NCI-H1105 treated with DMSO at 0.1 percent for 48 hours (cell line): ENCODE data around the gene DYNC1LI2.
"Not testable (repeated sequence)": the region's sequence is repeated elsewhere in the genome, so short reads cannot be mapped to it uniquely, and the experiment has no call there.

Experiments used
- DNase-seq: peaks from one replicate; lab custom pipeline; 2025; lab: John Stamatoyannopoulos, UW

Gene DYNC1LI2

DNA sequence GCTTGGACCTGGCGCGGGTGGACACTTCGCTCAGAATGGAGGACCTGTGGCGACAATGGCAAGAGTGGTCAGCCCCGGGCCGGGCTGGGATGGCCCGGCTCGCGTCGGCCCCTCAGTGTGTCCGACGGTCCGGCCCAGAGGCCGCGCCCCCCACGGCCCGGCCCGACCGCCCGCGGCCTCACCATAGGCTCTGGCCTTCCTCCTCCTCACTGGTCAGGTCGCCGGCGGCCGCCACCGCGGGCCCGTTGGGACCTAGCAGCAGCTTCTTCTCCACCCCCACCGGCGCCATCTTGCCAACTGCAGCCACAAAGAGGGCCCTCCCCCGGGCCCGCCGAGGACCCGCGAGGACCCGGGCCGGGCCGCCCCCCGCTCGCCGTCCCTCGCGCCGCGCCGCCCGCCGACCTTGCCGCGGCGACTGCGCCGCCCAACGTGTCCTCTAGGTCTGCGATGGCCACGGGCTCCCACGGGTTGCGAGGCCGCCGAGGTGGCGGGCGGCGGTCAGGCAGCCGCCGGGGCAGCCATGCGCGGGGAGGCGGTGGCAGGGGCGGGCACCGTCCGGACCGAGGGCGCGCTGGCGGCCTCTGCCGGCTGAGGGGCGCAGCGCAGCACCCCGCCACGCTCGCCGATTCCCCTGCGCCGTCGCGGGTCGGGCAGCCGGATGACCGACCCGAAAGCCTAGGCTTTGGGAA, at the start of gene DYNC1LI2:
Gene DYNC1LI2, minus strand, starts transcription at position 307 of the 689 bp plus-strand sequence. Its CDS starts 18 bp downstream, at position 289.
- DNase-seq, result peak; percentile 43

DNA sequence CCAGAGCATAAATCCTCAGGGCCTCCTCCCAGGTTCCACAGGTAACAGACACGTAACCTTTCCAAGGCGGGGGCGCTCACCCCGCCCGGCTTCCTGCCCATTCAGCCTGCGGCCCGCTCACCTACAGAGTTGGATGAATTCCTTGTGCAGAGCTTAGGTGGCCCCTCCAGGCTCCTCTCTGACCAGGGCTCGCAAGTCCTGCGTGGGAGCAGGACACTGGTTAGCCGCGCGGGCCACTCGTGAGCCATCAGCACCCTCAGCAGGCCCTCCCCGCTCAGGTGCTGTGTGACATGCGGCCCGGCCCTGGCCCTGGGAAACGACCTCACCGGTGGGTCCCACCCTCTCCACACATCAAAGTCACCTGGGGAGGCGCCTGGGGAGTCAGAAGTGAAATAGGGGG, 49.4 kb upstream of the DYNC1LI2 start:
- no peak for DNase-seq

DNA sequence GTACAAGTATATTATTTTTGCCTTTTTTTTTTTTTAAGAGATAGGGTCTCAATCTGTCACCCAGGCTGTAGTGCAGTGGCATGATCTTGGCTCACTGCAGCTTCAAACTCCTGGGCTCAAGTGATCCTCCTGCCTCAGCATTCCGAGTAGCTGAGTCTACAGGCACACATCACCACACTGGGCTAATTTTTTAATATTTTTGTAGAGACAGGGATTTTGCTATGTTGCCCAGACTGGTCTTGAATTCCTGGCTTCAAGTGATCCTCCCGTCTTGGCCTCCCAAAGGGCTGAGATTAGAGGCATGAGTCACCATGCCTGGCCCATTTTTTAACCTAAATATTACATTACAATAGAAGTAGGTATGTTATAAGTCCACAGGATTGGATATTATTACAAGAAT, 46.8 kb upstream of the DYNC1LI2 start:
- no peak for DNase-seq

DNA sequence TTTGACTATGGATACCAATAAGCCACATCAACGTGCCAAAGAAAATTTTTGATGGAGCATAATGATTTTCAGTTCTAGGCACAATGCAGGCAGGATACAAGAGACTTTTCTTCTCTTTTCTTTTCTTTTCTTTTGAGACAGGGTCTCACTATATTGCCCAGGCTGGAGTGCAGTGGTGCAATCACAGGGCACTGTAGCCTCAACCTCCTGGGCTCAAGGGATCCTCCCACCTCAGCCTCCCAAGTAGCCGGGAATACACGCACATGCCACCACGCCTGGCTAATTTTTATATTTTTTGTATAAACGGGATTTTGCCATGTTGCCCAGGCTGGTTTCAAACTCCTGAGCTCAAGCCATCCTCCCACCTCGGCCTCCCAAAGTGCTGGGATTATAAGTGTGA, 42.6 kb upstream of the DYNC1LI2 start:
- not testable (repeated sequence) for DNase-seq

DNA sequence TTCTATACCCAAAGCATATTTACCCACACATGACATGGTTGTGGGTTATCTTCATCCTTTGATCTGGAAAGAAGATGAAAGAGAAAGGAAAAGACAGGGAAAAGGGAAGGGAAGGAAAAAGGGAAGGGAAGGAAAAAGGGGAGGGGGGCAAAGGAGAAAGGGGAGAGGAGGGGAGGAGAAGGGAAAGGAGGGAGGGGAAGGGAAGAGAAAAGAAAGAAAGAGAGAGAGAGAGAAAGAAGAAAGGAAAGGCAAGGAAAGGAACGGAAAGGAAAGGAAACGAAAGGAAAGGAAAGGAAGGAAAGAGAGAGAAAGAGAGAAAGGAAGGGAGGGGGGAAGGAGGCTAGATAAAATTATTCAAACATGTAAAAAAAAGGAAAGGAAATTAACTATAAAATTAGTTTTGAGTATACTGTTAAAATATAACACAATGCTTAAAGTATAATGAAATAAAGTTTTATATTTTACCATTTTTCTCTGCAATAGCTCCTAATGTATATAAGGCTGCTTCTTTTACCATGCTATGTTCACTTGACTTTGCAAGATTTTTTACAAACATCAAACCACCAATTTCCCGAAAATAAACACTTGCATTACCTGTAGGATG, 38.8 kb upstream of the DYNC1LI2 start:
- no peak for DNase-seq

DNA sequence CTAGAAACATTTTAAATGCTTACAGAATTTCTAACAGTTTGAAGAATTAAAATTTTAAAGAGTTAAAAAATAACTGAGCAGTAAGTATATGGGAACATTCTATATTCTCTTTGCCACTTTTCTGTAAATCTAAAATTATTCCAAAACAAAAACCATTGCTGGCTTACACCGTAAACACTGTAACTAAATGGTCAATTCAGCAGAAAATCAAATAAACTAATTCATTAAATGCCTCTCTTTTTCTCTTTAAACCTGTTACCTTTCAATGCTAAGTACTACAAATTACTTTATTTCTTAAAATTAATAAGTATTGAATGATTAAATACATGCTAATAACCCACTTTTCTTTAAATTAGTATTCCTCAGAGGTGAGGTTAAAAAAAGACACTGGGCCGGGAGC, 36.0 kb upstream of the DYNC1LI2 start:
- no peak for DNase-seq

DNA sequence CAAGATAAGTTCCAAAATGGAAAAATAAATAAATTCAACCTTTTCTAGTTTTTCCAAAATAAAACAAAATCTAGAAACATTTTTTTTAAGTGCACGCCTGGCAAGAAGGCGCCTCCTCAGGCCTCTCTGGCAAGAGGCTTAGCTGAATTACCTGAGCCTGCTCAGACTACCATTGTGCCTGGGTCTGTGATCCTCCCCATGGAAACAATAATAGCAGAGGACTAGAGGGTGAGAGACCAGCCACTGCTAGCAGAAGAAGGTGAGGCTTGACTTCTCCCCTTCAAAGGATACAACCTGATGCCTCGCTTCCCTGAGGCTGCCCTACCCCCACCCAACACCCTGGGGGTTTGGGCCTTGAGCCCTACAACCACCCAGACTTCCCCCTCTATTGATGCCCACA, 35.1 kb upstream of the DYNC1LI2 start:
- DNase-seq, result no peak

DNA sequence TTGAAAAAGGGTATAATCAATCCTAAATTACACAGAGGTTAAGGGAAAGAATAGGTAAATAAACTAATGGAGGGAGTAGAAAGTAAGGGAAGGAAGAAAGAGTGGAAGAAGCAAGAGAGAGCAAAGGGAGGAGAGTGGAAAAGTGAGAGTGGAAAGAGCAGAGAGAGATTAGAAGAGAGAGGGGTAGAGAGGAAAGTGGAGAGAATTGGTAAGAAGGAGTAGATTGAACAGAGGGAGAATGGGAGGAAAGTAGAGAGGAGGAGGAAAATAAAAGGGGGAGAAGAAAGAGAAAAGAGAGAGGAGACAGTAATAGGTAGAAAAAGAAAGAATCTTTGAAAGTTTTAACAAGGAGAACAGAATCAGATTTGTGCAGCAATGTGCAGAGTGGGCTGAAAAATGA, 25.0 kb upstream of the DYNC1LI2 start:
- no peak for DNase-seq

DNA sequence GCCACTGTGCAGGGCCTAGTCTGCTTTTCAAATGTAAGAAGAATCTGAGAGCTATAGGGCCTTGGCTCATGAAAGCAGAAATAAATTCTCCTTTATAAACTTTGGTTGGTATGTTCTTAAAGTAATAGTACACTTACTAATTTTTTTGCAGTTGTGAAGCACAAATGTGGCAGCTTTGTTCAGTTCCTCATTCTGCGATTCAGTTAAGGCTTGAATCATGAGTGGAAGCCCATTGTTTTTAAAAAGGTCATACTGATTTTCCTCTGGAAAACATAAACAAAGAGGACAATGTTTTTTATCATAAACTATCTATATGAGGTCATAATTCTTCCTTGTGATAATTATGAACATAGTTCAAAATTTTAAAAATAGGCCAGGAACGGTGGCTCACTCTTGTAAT, 23.6 kb upstream of the DYNC1LI2 start:
- DNase-seq, result no peak

DNA sequence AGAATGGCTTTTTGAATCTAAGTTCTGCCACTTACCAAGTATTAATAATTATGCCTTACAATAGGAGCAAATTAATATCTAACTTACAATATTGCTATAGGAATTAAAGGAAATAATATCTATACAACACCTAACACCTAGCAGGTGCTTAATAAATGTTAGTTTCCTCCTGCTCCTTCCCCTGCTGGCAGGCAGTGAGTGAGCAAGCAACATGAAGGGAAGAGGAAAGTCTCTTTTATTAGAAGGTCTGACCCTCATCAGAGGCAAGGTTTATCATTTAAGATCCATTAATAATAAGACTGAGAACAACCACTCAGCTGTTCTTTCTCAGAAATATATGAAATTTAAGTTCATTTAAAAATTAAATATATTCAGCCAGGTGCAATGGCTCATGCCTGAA, 6.7 kb upstream of the DYNC1LI2 start:
- DNase-seq, result no peak

DNA sequence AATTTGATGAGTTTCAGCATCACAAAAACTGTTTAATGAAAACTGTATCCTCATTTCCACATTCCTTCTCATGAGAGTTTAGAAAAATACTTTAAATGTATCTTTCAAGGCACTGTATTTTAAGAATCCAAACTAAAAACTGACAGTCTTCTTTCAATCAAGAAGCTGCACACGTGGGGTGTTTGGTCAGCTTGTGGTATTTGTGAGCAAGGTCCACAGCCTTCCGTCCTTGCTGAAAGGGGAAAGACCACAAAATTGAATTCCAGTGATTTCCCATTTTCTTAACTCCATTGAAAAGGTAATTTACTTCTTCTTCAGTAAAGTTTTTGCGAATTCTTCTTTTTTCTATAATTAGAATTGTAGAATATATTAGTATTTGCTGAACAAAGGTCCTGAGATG, 3.4 kb upstream of the DYNC1LI2 start:
- no peak for DNase-seq

DNA sequence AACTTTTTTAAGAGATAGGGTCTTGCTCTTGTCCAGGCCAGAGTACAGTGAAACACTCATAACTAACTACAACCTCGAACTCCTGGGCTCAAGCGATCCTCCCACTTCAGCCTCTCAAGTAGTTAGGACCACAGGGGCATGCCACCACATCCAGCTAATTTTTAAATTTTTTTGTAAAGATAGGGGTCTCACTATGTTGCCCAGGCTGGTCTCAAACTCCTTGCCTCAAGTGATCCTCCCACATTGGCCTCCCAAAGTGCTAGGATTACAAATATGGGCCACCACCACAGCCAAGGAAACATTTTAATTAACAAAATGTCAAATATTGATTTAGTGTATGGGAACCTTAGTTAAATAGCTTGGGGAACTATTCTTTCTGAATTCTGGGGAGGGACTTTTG, 2.8 kb upstream of the DYNC1LI2 start:
- DNase-seq, result no peak

DNA sequence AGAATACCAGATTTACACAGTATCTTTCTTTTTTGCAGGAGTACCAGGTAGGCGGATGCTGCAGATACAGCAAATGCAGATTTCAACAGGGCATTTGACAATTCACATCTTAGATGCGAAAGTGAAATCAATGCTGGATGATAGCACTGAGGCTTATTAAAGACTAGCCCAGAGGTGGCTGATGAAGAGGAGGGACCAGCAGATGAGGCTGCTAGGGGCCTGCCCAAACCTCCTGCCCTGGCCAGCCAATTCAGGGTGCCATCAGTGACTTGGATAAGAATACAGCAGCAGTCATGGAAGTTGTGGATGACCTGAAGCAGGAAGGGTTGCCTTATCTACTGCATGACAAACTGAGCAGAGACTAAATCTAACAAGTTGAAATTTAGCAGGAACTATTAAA, 1.5 kb upstream of the DYNC1LI2 start:
- DNase-seq, result no peak

DNA sequence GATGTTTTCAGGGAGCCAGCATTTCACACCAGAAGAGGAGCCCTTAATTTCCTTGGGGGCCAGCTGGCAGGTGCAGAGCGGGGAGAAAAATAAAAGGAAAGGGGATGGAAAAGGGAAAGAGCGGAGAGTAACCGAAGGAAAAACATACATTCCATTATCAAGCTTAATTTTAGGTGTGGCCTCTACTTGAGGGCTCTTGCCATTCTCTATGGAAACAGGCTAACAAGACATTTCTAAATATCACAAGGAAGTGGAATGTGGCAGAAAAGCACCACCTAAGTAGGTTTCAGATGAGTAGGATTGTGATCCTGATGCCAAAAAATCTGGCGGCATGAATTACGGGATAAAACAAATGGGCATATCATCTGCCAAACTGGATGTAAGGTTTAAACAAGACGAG, 970 bp upstream of the DYNC1LI2 start:
- DNase-seq, result no peak

DNA sequence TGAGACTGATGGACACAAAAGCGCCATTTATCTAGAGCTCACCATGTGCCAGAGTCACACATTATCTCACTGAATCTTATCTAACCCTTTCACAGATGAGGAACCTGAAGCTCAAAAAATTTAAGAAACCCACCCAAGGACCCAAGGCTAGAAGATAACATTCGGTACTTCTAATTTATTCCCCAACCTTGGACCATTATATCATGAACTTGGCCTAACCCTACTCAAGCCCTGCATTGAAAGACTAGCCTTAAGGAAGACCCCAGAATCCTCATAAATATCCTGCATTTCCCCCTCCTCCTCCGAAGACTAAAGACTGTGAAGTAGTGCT, 548 bp upstream of the DYNC1LI2 start:
- no peak for DNase-seq

DNA sequence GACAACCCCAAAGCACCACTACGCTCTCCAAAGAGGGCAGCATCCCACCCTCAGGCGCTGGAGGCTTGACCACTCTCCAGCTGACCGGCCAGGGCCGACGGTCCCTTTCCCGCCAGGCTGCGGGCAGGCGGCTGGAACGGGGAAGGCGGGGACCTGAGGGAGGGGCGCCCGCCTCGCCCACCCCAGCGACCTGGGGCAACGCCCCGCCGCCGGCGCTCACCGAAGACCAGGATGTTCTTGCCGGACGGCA, 431 bp downstream of the DYNC1LI2 start:
- DNase-seq, result peak; percentile 7

DNA sequence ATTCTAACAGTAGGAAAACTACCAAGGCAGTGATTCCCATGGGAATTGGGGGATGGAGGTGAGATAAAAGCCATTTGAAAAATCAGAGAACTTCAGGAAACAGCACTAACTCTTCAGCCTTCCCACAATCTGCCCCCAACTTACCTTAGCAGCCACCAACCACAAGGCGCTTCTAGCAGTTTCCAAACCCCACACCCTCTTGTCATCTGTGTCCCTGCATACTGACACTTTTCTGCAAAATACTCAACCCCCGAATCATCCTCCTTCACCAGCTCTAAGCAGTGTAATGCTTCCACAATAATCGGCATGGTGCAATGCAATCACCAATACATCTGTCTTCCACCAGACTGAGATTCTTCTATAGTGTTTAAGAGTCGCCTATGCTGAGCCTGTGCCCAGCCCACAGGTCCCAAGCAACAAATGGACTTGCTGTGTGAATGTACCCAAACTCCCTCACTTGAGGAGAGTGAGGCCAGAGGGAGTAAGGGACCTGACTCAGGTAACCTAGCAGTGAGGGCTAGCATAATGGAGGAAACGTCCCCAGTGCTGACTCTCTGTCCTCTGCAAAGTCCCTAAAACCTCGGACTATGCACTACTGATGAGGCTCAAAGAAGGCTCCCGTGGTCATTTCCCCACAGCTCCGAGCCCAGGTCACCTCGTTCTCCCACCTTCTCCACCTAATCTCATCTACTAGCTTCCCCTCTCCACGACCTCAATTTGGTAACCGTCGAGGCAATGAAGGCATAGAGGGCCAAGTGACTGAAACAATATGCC, 943 bp downstream of the DYNC1LI2 start:
- no peak for DNase-seq

DNA sequence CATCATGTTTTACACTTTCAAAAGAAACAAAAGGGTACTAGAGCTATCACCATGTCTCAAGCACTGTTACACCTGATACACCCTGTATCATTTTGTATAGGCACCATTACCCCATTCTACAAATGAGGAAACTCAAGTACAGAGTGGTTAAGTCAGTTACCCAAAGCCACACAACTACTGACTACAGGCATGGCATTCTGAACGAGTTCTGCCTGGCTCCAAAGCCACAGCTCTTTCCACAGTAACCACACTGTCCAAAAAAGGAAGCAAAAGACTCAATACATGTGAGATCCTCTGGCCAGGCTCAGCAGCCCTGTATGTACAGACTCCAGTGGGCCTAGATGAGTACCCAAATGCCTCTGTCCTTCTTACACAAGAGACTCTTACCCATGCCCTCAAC, 4.7 kb downstream of the DYNC1LI2 start:
- no peak for DNase-seq

DNA sequence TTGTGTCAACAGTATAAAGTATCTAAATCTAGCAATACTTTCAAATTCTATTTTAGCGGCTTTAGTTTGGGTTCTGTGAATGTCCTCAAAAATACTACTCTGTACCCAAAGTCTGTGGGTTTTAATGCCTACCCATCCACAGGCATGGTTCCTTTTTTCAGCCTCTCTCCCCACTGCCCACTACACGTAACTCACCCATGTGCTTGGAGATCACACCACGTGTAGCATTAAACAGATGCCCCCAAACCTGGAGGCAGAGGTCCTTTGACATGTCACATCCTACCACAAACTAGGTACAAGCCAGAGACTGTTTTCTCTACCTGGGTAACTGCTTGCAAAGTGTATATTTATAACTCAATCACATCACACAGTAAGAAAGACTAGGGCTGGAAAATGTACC, 5.4 kb downstream of the DYNC1LI2 start:
- DNase-seq, result no peak

DNA sequence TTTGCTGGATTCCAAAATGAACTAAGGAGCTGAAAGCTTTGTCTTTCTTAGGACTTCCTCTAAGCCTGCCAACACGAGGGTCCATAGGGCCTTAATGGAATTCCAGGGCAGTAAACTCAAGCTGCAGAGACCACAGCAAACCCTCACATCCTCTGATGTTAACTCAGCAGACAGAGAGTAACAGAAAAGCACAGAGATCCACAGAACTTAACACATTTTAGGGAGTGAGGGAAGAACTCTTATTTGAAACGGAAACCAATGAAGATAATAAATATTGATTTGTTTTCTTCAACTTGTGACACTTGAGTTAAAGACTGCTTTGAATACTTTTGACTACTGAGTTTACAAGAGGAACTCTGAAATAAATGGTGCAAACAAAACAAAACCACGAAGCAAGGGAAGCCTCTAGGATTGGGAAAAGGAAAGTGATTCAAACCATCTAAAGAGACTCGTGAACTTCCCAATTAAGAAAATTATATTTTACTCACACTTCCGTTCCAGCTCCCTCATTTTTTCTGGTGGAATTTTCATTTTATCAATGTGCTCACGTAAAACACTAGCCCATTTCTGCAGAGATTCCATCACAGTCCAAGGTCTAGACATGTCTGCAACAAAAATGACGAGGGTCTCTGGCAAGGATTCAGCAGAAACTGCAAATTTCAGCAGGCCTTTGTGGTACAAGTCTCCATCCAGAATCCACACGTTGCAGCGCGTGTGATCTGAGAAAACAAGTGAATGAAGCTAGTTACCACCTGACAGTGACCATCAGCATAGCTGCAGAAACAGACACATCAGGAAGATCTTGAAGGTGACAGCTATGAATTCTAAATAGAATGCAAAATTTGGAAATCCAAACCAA, 9.2 kb downstream of the DYNC1LI2 start:
- no peak for DNase-seq

DNA sequence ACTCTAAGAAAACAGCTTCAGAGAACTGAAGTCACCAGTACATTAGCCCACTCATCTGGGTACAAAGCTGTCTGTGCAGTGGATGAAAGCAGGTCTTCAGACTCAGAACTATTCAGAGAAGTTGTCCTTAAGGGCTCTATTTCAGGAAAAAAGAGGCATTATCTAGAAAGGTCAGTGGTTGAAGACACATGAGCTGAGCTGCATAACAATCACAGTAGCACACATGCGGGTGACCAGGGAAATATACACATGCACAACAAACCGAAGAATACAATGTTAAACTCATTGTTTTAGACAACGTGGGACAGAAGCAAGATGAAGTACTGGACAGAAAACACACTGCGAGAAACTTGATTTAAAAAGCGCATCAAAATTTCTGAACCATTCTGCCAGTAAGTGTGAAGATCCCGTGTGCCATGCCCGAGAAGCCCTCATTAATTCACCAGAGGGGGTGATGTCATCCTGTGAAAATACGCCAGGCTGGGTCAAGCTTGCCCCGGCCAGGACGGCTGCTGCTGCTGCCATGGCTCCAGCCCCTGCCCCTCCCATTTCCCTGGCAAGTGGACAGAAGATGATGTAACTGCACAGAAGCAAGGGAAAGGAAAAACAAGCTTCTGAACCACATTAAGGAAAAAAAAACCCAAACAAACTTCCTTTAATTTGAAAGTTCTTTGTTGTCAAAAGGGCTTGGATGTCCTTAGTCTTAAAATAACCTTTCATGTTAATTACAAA, 10.1 kb downstream of the DYNC1LI2 start:
- DNase-seq, result no peak

DNA sequence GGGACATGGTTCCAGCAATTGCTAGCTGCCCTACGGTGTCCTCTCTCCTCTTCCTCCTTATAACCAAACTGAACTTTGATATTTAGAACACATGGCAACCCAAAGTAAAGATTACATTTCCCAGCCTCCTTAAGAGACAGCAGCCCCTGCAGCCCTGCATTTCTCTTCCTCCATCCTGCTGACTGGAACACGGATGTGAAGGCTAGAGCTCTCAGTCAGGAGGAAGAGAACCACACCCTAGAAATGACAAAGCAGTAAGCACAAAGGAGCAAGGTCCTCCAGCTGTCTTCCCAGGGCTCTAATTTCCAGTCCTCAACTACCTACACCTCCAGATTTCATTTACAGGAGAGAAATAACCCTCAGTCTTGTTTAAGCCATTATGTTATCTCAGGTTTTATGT, 10.9 kb downstream of the DYNC1LI2 start:
- no peak for DNase-seq
